ENCODE results near the gene CERS3.
A peak's percentile ranks its signal among the peaks of the same experiment; 100 is the strongest.

The CERS3 gene

GRCh38 chr15:100393008-100393407 is 135.7 kb downstream of the CERS3 start:
- no peaks in the 10 kb centered on the region for H3K9me3 ChIP-seq
- peaks cover 59% of the 10 kb centered on the region for H3K27me3 ChIP-seq
- no peak overlapping the region for H3K4me3 ChIP-seq (ENCODE audit: low read depth in 1 of 2, low read length in 1 of 2)
- no peak overlapping the region for H3K27ac ChIP-seq
- no peak for TF ChIP-seq CTCF (IDR thresholded peaks at IDR 0.05)
- H3K4me1 ChIP-seq (ENCODE audit: control insufficient read depth in 1 of 2, insufficient read depth in 1 of 2, low read depth in 1 of 2, low read length in 1 of 2) = no peaks in the 10 kb centered on the region
- H3K36me3 ChIP-seq = no peaks in the 10 kb centered on the region

- H3K4me1 ChIP-seq (ENCODE audit: control insufficient read depth in 1 of 2, insufficient read depth in 1 of 2, low read depth in 1 of 2, low read length in 1 of 2) = no peaks in the 10 kb centered on the region
- peaks cover 12% of the 10 kb centered on the region for H3K27me3 ChIP-seq
- H3K36me3 ChIP-seq = no peaks in the 10 kb centered on the region
- H3K9me3 ChIP-seq = peaks cover 4% of the 10 kb centered on the region
- no peak overlapping the region for H3K27ac ChIP-seq
- no peak overlapping the region for H3K4me3 ChIP-seq (ENCODE audit: low read depth in 1 of 2, low read length in 1 of 2)
- TF ChIP-seq CTCF (IDR thresholded peaks at IDR 0.05) = no peak
These were observed 143.3 kb downstream of the CERS3 start for GRCh38 chr15:100385300-100386050.

- Histone ChIP-seq H3K9me3 (peaks cover 4% of the 10 kb centered on the region), H3K27me3 (peaks cover 8% of the 10 kb centered on the region), H3K27ac (no peak overlapping the region), H3K4me3 (ENCODE audit: low read depth in 1 of 2, low read length in 1 of 2) (no peak overlapping the region), H3K4me1 (ENCODE audit: control insufficient read depth in 1 of 2, insufficient read depth in 1 of 2, low read depth in 1 of 2, low read length in 1 of 2) (no peaks in the 10 kb centered on the region), H3K36me3 (no peaks in the 10 kb centered on the region)
- TF ChIP-seq CTCF (IDR thresholded peaks at IDR 0.05) = no peak
These were observed 144.7 kb downstream of the CERS3 start for GRCh38 chr15:100384108-100384410.

DNA sequence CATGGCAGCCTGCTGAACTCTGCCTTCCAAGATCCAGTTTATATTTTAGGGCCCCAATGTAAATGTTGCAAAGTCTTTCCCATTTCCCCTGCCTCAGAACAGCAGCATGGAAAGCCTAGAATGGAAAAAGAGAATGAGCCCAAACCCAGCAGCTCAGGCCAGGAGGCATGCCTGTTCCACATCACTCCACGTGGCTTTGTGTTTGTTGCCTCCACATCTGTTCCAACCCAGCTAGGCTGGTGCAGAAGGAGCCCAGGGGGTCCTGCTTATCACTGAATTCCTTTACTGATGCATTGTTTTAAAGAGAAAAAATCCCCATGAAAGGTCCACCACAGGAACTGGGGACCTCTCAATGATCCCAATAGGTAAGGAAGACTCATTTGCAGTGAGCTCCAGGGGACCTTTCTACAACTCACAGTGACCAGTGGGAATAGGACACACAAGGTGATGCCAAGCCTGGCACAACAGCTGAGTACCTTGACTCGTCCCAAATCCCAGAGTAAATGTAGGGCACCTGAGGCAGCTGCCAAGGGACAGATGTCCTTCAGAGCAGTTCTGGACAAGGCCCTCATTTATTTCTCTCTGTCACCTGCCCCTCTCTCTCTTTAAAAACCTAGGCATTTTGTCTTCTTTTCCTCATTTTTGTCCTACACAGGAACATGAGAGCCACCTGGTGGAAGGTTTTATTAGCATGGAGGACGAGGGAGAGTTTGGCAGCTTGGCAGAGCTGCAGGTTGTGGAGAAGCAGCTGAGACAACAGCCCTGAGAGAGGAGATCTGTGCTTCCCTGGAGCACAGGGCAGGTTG is 145.2 kb downstream of the CERS3 start:
- Histone ChIP-seq H3K4me1 (ENCODE audit: control insufficient read depth in 1 of 2, insufficient read depth in 1 of 2, low read depth in 1 of 2, low read length in 1 of 2) (no peaks in the 10 kb centered on the region), H3K4me3 (ENCODE audit: low read depth in 1 of 2, low read length in 1 of 2) (no peak overlapping the region), H3K36me3 (no peaks in the 10 kb centered on the region), H3K9me3 (peaks cover 4% of the 10 kb centered on the region), H3K27me3 (peaks cover 10% of the 10 kb centered on the region), H3K27ac (no peak overlapping the region)
- TF ChIP-seq CTCF (IDR thresholded peaks at IDR 0.05) = peak; percentile 28

DNA sequence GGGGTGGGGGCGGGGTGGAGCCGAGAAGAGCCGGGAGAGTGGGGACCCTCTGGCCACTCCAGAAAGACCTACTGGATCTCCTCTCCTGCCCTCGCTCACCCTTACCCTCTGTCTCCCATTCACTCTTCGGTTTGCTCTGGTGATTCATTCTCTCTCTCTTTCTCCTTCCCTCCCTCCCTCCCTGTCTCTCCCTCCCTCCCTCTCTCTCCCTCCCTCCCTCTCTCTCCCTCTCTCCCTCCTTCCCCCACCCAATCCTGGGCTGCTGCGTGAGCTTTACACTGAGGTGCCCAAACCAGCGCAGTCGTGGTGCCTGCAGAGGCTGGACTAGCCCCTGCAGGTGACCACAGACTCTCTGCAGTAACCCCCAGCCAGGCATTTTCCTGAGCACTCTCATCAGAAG is 154.8 kb downstream of the CERS3 start:
- TF ChIP-seq CTCF (IDR thresholded peaks at IDR 0.05) = no peak
- H3K9me3 ChIP-seq = no peaks in the 10 kb centered on the region
- no peak overlapping the region for H3K27ac ChIP-seq
- peaks cover 70% of the 10 kb centered on the region for H3K27me3 ChIP-seq
- H3K4me3 ChIP-seq (ENCODE audit: low read depth in 1 of 2, low read length in 1 of 2) = no peak overlapping the region
- peaks cover 0 to 10% of the 10 kb centered on the region in 2 experiments for H3K4me1 ChIP-seq (ENCODE audit: control insufficient read depth in 1 of 2, insufficient read depth in 1 of 2, low read depth in 1 of 2, low read length in 1 of 2)
- no peaks in the 10 kb centered on the region for H3K36me3 ChIP-seq
